ENCODE measurements around the gene SBF1.

Gene SBF1

DNA sequence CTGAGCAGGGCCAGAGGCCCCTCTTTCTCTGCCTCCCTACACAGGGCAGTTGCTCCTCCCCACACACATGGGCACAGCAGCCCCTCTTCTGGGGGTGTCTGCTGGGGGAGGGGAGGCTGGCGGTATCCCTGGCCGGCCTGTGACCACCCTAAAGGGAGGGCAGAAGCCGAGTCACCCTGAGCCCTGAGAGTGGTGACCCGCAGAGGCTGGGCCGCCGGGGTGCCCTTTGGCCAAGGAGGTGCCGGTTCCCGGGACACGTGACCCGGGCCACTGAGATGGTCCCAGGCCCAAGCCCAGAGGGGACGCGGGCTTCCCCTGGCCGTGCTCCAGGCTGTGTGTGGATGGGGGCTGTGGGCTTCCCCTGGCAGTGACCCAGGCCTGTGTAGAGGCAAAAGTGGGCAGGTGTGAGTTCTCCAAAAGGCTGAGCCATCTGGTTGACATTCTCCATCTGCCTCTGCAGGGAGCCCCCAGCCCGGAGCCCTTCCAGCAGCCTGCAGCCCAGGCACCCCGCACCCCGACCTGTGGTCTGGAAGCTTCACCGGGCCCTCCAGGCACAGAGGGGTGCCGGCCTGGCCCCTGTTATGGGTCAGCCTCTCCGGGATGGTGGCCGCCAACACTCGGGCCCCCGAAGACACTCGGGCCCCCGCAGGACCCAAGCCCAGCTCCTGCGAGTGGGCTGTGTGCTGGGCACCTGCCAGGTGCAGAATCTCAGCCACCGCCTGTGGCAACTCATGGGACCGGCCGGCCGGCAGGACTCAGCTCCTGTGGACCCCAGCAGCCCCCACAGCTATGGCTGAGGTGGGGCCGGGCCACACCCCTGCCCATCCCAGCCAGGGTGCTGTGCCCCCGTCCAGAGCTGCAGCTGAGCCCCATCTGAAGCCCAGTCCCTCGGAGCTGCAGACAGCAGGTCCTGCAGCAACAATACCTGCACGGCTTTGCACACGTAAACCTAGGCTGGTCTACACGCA lies 7.6 kb upstream of the SBF1 start:
- Histone ChIP-seq H3K4me3 (ENCODE audit: low read length in 2 of 2) (no peak overlapping the region), H3K27me3 (ENCODE audit: control insufficient read depth in 1 of 2, insufficient read depth in 2 of 2, low read length in 2 of 2) (peaks cover 42 to 57% of the 10 kb centered on the region in 2 donors), H3K9me3 (ENCODE audit: control insufficient read depth in 2 of 2, low read length in 2 of 2) (no peaks in the 10 kb centered on the region), H3K4me1 (ENCODE audit: control insufficient read depth, insufficient read depth, low read length) (peaks cover 7% of the 10 kb centered on the region), H3K27ac (ENCODE audit: low read length) (no peak overlapping the region), H3K36me3 (ENCODE audit: control insufficient read depth in 2 of 2, insufficient read depth in 2 of 2, low read length in 2 of 2) (no peaks in the 10 kb centered on the region), H3K9ac (ENCODE audit: low read length in 2 of 2) (no peak overlapping the region)

DNA sequence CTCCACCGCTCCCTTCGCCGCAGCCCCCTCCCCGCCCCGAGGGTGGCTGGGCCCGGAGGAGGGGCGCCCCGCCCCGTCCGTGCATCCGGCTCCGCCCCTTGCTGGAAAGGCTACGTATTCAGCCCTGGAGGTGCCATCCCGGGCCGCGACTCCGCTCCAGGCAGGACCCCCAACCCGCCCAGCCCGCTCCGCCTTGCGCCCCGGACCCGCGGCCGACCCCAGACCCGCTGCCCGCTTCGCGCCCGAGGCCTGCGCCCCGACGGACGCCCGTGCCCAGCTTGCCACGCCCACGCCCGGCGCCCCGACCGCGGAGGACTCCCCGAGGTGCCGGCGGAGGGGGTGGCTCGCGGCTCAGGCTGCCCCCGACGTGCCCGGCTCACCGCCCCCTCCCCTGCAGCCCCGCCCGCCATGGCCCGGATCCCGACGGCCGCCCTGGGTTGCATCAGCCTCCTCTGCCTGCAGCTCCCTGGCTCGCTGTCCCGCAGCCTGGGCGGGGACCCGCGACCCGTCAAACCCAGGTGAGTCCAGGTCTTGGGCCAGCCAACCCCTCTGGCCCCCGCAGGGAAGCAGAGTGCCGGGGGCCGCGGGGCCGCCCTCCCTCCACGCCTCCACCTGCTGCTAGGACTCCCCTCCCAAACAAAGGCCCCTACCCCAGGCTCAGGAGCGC lies 6.7 kb upstream of the SBF1 start, which contains the start of gene ADM2:
Gene ADM2 (plus strand): TSS at position 104 of the 667 bp plus-strand sequence. CDS start 305 bp downstream, at position 409.
- peaks cover 7% of the 10 kb centered on the region for H3K4me1 ChIP-seq (ENCODE audit: control insufficient read depth, insufficient read depth, low read length)
- no peak within 1 kb of the TSS for H3K27ac ChIP-seq (ENCODE audit: low read length)
- H3K36me3 ChIP-seq (ENCODE audit: control insufficient read depth in 2 of 2, insufficient read depth in 2 of 2, low read length in 2 of 2), result no peaks in the 10 kb centered on the region
- H3K9ac ChIP-seq (ENCODE audit: low read length in 2 of 2), result no peak within 1 kb of the TSS
- H3K4me3 ChIP-seq (ENCODE audit: low read length in 2 of 2), result peak within 1 kb of the TSS in 1 of 2 donors; percentile 29
- no peaks in the 10 kb centered on the region for H3K9me3 ChIP-seq (ENCODE audit: control insufficient read depth in 2 of 2, low read length in 2 of 2)
- peaks cover 41 to 50% of the 10 kb centered on the region in 2 donors for H3K27me3 ChIP-seq (ENCODE audit: control insufficient read depth in 1 of 2, insufficient read depth in 2 of 2, low read length in 2 of 2)

GRCh38 chr22:50481045-50481439 lies 6.2 kb upstream of the SBF1 start:
- H3K9ac ChIP-seq (ENCODE audit: low read length in 2 of 2), result no peak overlapping the region
- H3K27ac ChIP-seq (ENCODE audit: low read length), result no peak overlapping the region
- no peaks in the 10 kb centered on the region for H3K9me3 ChIP-seq (ENCODE audit: control insufficient read depth in 2 of 2, low read length in 2 of 2)
- H3K36me3 ChIP-seq (ENCODE audit: control insufficient read depth in 2 of 2, insufficient read depth in 2 of 2, low read length in 2 of 2), result no peaks in the 10 kb centered on the region
- no peak overlapping the region for H3K4me3 ChIP-seq (ENCODE audit: low read length in 2 of 2)
- H3K27me3 ChIP-seq (ENCODE audit: control insufficient read depth in 1 of 2, insufficient read depth in 2 of 2, low read length in 2 of 2), result peaks cover 39 to 50% of the 10 kb centered on the region in 2 donors
- peaks cover 7% of the 10 kb centered on the region for H3K4me1 ChIP-seq (ENCODE audit: control insufficient read depth, insufficient read depth, low read length)

- no peaks in the 10 kb centered on the region for H3K9me3 ChIP-seq (ENCODE audit: control insufficient read depth in 2 of 2, low read length in 2 of 2)
- H3K27me3 ChIP-seq (ENCODE audit: control insufficient read depth in 1 of 2, insufficient read depth in 2 of 2, low read length in 2 of 2), result peaks cover 32 to 50% of the 10 kb centered on the region in 2 donors
- H3K27ac ChIP-seq (ENCODE audit: low read length), result no peak overlapping the region
- no peaks in the 10 kb centered on the region for H3K36me3 ChIP-seq (ENCODE audit: control insufficient read depth in 2 of 2, insufficient read depth in 2 of 2, low read length in 2 of 2)
- no peak overlapping the region for H3K9ac ChIP-seq (ENCODE audit: low read length in 2 of 2)
- H3K4me1 ChIP-seq (ENCODE audit: control insufficient read depth, insufficient read depth, low read length), result peaks cover 12% of the 10 kb centered on the region
- no peak overlapping the region for H3K4me3 ChIP-seq (ENCODE audit: low read length in 2 of 2)
Measured at GRCh38 chr22:50479721-50480120, 4.9 kb upstream of the SBF1 start.

DNA sequence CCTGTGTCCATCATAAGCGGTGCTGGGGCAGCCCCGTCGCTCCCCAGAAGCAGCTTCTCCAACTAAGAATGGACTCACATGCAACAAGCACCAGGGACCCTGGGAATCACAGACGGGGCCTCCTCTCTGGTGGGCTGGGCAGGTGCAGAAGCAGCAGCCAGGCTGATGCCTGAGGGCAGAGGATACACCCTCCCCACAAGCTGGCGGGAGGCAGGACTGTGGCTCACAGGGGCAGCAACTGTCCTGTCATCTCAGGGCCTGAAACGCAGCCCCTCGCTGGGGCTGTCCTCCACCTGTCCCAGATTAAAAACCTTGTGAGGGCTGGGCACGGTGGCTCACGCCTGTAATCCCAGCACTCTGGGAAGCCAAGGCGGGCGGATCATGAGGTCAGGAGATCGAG lies 3.1 kb upstream of the SBF1 start:
- no peaks in the 10 kb centered on the region for H3K36me3 ChIP-seq (ENCODE audit: control insufficient read depth in 2 of 2, insufficient read depth in 2 of 2, low read length in 2 of 2)
- H3K4me1 ChIP-seq (ENCODE audit: control insufficient read depth, insufficient read depth, low read length), result peaks cover 25% of the 10 kb centered on the region
- H3K4me3 ChIP-seq (ENCODE audit: low read length in 2 of 2), result no peak overlapping the region
- no peak overlapping the region for H3K9ac ChIP-seq (ENCODE audit: low read length in 2 of 2)
- H3K9me3 ChIP-seq (ENCODE audit: control insufficient read depth in 2 of 2, low read length in 2 of 2), result no peaks in the 10 kb centered on the region
- H3K27me3 ChIP-seq (ENCODE audit: control insufficient read depth in 1 of 2, insufficient read depth in 2 of 2, low read length in 2 of 2), result peaks cover 21 to 33% of the 10 kb centered on the region in 2 donors
- no peak overlapping the region for H3K27ac ChIP-seq (ENCODE audit: low read length)

DNA sequence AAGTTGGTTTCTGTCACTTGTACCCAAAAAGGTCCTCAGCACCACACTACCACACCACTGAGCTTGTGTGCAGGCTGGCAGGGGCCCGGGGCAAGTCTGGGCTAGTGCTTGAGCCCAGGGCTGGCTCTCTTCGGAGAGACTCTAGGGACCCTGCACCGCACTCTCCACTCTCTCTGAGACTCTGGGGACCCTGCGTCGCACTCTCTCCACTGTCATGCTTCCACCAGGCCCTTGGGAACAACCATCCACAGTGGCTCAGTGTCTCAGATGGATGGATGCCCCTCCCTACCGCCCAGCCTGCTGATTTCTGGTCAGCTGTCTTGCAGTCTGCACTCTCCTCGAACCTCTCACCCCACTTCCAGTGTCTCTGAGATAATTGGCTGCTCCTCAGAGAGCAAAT lies 2.0 kb upstream of the SBF1 start:
- Histone ChIP-seq H3K9me3 (ENCODE audit: control insufficient read depth in 2 of 2, low read length in 2 of 2) (no peaks in the 10 kb centered on the region), H3K36me3 (ENCODE audit: control insufficient read depth in 2 of 2, insufficient read depth in 2 of 2, low read length in 2 of 2) (no peaks in the 10 kb centered on the region), H3K27me3 (ENCODE audit: control insufficient read depth in 1 of 2, insufficient read depth in 2 of 2, low read length in 2 of 2) (peaks cover 12 to 22% of the 10 kb centered on the region in 2 donors), H3K4me1 (ENCODE audit: control insufficient read depth, insufficient read depth, low read length) (peaks cover 30% of the 10 kb centered on the region), H3K9ac (ENCODE audit: low read length in 2 of 2) (no peak overlapping the region), H3K4me3 (ENCODE audit: low read length in 2 of 2) (no peak overlapping the region), H3K27ac (ENCODE audit: low read length) (no peak overlapping the region)

GRCh38 chr22:50475652-50476002 lies 792 bp upstream of the SBF1 start:
- Histone ChIP-seq H3K27ac (ENCODE audit: low read length) (peak overlapping the region; percentile 31), H3K36me3 (ENCODE audit: control insufficient read depth in 2 of 2, insufficient read depth in 2 of 2, low read length in 2 of 2) (no peaks in the 10 kb centered on the region), H3K9ac (ENCODE audit: low read length in 2 of 2) (peak overlapping the region; percentile 34 to 62)

GRCh38 chr22:50473855-50474671 lies 772 bp downstream of the SBF1 start:
- no peak overlapping the region for H3K27ac ChIP-seq (ENCODE audit: low read length)
- H3K4me1 ChIP-seq (ENCODE audit: control insufficient read depth, insufficient read depth, low read length), result peaks cover 52% of the 10 kb centered on the region

More at GRCh38 chr22:50475652-50476002, 792 bp upstream of the SBF1 start:
- Histone ChIP-seq H3K9me3 (ENCODE audit: control insufficient read depth in 2 of 2, low read length in 2 of 2) (no peaks in the 10 kb centered on the region), H3K4me1 (ENCODE audit: control insufficient read depth, insufficient read depth, low read length) (peaks cover 40% of the 10 kb centered on the region), H3K4me3 (ENCODE audit: low read length in 2 of 2) (peak overlapping the region; percentile 67 to 81), H3K27me3 (ENCODE audit: control insufficient read depth in 1 of 2, insufficient read depth in 2 of 2, low read length in 2 of 2) (peaks cover 9 to 10% of the 10 kb centered on the region in 2 donors)

DNA sequence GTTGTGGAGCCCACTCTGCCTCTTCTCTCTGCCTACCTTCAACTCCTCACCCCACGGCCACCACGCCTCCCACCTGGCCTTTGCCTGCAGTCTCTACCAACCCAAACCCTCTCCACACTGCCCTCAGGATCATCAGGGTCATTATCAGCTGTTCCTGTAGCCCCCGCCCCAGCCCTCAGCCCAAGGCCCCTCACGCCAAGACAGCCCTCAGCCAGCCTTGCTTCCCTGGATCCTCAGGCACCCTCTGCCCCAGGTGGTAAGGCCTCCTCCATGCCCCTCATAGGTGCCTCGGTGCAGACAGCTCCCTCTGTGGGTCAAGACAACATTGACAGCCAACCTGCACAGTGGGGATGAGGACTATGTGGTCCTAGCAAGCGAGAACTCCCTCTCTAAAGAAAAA lies 1.7 kb downstream of the SBF1 start:
- peak overlapping the region; percentile 71 to 73 for H3K9ac ChIP-seq (ENCODE audit: low read length in 2 of 2)
- peaks cover 54% of the 10 kb centered on the region for H3K4me1 ChIP-seq (ENCODE audit: control insufficient read depth, insufficient read depth, low read length)
- H3K27ac ChIP-seq (ENCODE audit: low read length), result no peak overlapping the region
- H3K27me3 ChIP-seq (ENCODE audit: control insufficient read depth in 1 of 2, insufficient read depth in 2 of 2, low read length in 2 of 2), result no peaks in the 10 kb centered on the region
- peak overlapping the region; percentile 68 to 81 for H3K4me3 ChIP-seq (ENCODE audit: low read length in 2 of 2)
- H3K36me3 ChIP-seq (ENCODE audit: control insufficient read depth in 2 of 2, insufficient read depth in 2 of 2, low read length in 2 of 2), result no peaks in the 10 kb centered on the region
- no peaks in the 10 kb centered on the region for H3K9me3 ChIP-seq (ENCODE audit: control insufficient read depth in 2 of 2, low read length in 2 of 2)

More at GRCh38 chr22:50473855-50474671, 772 bp downstream of the SBF1 start:
- H3K36me3 ChIP-seq (ENCODE audit: control insufficient read depth in 2 of 2, insufficient read depth in 2 of 2, low read length in 2 of 2), result no peaks in the 10 kb centered on the region
- H3K9me3 ChIP-seq (ENCODE audit: control insufficient read depth in 2 of 2, low read length in 2 of 2), result no peaks in the 10 kb centered on the region
- H3K27me3 ChIP-seq (ENCODE audit: control insufficient read depth in 1 of 2, insufficient read depth in 2 of 2, low read length in 2 of 2), result no peaks in the 10 kb centered on the region
- peak overlapping the region; percentile 68 to 81 for H3K4me3 ChIP-seq (ENCODE audit: low read length in 2 of 2)
- peak overlapping the region; percentile 71 to 73 for H3K9ac ChIP-seq (ENCODE audit: low read length in 2 of 2)

DNA sequence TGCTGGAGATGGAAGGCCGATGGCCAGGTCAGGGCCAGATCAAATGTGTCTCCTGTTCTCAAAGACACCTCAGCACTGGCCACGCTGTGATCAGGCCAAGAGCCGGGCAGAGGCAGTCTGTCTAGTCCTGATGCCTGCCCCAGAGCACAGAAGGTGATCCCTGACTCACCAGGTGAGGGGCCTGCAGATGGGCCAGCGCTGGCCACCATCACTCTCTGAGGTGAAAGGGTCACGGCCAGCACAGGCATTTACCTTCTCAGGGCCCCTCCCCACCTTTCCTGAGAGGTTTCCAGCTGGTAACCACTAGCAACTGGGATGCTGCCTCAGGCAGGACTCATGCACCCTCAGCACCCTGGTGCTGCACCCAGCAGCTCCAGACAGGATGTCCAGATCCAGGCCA lies 2.9 kb downstream of the SBF1 start:
- Histone ChIP-seq H3K9me3 (ENCODE audit: control insufficient read depth in 2 of 2, low read length in 2 of 2) (no peaks in the 10 kb centered on the region), H3K4me3 (ENCODE audit: low read length in 2 of 2) (no peak overlapping the region), H3K4me1 (ENCODE audit: control insufficient read depth, insufficient read depth, low read length) (peaks cover 54% of the 10 kb centered on the region), H3K27me3 (ENCODE audit: control insufficient read depth in 1 of 2, insufficient read depth in 2 of 2, low read length in 2 of 2) (no peaks in the 10 kb centered on the region), H3K9ac (ENCODE audit: low read length in 2 of 2) (no peak overlapping the region), H3K36me3 (ENCODE audit: control insufficient read depth in 2 of 2, insufficient read depth in 2 of 2, low read length in 2 of 2) (peaks cover 5 to 6% of the 10 kb centered on the region in 2 donors), H3K27ac (ENCODE audit: low read length) (no peak overlapping the region)

All from stomach smooth muscle (tissue), 2 donors.